Measurements from ENCODE around the gene MT2A. TPM values are rescaled to one million over a fixed set of nuclear protein-coding genes. Genes with fewer than 3 reads are reported as not detected.

Gene MT2A
- total RNA-seq: 100 to 1,000 TPM in 2 of 4 donors, 10 to 100 TPM in 2; 27.2 to 216 (median 119) TPM

DNA sequence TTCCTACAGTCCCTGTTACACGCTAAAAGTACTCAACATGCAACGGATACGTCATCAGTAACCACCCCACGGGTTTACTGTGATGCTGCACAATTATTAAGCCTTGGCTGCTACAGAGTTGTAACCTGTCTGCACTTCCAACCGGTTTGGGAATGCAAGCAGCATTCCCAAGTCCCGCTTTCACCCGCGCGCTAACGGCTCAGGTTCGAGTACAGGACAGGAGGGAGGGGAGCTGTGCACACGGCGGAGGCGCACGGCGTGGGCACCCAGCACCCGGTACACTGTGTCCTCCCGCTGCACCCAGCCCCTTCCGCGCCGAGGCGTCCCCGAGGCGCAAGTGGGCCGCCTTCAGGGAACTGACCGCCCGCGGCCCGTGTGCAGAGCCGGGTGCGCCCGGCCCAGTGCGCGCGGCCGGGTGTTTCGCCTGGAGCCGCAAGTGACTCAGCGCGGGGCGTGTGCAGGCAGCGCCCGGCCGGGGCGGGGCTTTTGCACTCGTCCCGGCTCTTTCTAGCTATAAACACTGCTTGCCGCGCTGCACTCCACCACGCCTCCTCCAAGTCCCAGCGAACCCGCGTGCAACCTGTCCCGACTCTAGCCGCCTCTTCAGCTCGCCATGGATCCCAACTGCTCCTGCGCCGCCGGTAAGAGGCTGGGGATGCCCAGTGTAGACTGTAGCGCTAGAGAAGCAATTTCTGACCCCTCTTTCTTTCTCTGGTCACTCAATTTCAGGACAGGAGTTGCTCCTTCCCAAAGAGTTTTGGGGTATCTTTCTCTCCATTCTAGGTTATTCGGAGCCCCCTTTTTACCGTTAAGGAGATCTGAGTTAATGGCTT, at the start of gene MT2A:
Gene MT2A (plus strand): TSS at position 542 of the 833 bp plus-strand sequence. CDS start 72 bp downstream, at position 614.
- no peaks in the 10 kb centered on the region for H3K36me3 ChIP-seq
- H3K27ac ChIP-seq: peak within 1 kb of the TSS; percentile 71 to 92 (median 88)
- 0 to 25% methylated on average over 2 to 9 of the region's 62 CpGs for WGBS, 2 donors (ENCODE audit: low coverage in 1 of 2)
- no peaks in the 10 kb centered on the region for H3K9me3 ChIP-seq
- peaks cover 0 to 63% (median 26%) of the 10 kb centered on the region in 3 donors for H3K4me1 ChIP-seq
- H3K27me3 ChIP-seq: no peaks in the 10 kb centered on the region
- peak; percentile 83 for ATAC-seq
- TF ChIP-seq EP300 (IDR thresholded peaks at IDR 0.05) (no peak), POLR2AphosphoS5 (IDR thresholded peaks at IDR 0.05) (peak; percentile 98), POLR2A (IDR thresholded peaks at IDR 0.05) (peak; percentile 88 to 91)
- TF ChIP-seq, protein P1, sequence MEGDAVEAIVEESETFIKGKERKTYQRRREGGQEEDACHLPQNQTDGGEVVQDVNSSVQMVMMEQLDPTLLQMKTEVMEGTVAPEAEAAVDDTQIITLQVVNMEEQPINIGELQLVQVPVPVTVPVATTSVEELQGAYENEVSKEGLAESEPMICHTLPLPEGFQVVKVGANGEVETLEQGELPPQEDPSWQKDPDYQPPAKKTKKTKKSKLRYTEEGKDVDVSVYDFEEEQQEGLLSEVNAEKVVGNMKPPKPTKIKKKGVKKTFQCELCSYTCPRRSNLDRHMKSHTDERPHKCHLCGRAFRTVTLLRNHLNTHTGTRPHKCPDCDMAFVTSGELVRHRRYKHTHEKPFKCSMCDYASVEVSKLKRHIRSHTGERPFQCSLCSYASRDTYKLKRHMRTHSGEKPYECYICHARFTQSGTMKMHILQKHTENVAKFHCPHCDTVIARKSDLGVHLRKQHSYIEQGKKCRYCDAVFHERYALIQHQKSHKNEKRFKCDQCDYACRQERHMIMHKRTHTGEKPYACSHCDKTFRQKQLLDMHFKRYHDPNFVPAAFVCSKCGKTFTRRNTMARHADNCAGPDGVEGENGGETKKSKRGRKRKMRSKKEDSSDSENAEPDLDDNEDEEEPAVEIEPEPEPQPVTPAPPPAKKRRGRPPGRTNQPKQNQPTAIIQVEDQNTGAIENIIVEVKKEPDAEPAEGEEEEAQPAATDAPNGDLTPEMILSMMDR (IDR thresholded peaks at IDR 0.05): peak in 2 of 4 experiments; percentile 3 to 30
- H3K4me3 ChIP-seq: peak within 1 kb of the TSS; percentile 61 to 83

DNA sequence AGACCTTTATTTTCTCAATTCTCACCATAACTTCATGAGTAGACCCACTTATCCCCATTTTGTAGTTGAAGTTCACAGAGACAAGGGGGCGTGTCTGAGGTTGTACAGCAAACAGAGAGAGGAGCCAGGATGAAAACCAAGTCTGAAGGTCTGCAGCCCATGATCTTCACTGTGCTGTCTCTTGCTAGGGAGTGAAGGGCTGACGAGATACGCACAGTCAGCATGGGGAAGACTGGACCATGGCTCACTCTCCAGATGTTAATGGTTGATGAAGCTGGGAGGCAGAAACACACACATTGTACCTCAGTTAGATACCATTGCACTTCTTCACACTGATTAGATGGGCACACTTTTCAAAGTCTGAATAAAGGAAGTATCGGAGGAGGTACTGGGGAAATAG, 49.3 kb upstream of the MT2A start:
- 80 to 100% methylated on average over 1 to 3 of the region's 4 CpGs for WGBS, 2 donors (ENCODE audit: low coverage in 1 of 2)

DNA sequence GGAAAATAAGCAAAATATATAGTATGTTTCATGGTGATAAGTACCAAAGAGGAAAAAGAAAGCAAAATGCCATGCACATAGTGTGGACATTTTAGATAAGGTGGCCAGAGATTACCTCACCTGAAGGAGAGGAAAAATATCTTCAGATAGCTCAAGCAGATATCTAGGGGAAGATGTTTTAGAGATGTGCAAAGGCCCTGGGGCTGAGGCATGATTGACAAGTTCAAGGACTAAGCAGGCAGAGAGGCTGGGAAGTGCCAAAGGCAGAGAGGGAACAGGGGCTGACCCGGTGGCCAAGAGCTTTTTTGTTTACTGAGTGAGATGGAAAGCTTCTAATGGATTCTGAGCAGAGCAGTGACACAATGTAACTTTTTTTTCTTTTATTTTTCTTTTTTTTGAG, 47.9 kb upstream of the MT2A start:
- H3K4me3 ChIP-seq: no peak overlapping the region
- 19 to 50% methylated on average over 1 of the region's 1 CpG for WGBS, 2 donors (ENCODE audit: low coverage in 1 of 2)
- H3K36me3 ChIP-seq: no peaks in the 10 kb centered on the region
- H3K9me3 ChIP-seq: no peaks in the 10 kb centered on the region
- H3K27ac ChIP-seq: no peak overlapping the region
- TF ChIP-seq POLR2A (IDR thresholded peaks at IDR 0.05) (no peak), EP300 (IDR thresholded peaks at IDR 0.05) (no peak)
- H3K4me1 ChIP-seq: no peaks in the 10 kb centered on the region
- peaks cover 37% of the 10 kb centered on the region for H3K27me3 ChIP-seq
- ATAC-seq: no peak

More for the DNA sequence above, 49.3 kb upstream of the MT2A start:
- Histone ChIP-seq H3K9me3 (no peaks in the 10 kb centered on the region), H3K27me3 (peaks cover 38% of the 10 kb centered on the region), H3K4me3 (no peak overlapping the region), H3K27ac (no peak overlapping the region), H3K36me3 (no peaks in the 10 kb centered on the region), H3K4me1 (no peaks in the 10 kb centered on the region)
- no peak for TF ChIP-seq POLR2A (IDR thresholded peaks at IDR 0.05)
- ATAC-seq: no peak

DNA sequence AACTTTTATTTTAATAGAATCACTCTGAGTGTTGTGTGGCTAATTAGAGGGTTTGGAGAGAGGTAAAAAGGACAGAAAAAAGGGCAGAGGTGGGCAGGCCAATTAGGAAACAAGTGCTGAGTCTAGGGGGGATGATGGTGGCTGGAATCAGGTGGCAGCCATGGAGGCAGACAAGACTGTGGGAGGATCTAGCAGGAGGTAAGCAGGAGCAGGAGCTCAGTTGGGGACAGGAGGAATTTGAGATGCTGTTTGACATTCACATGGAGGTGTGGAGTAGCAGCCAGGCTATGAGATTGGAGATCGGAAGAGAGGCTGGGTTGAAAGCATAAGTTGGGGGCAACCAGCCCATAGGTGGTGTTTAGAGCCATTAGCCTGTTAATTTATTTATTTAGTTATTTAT, 47.3 kb upstream of the MT2A start:
- H3K9me3 ChIP-seq: no peaks in the 10 kb centered on the region
- H3K4me3 ChIP-seq: no peak overlapping the region
- H3K4me1 ChIP-seq: no peaks in the 10 kb centered on the region
- TF ChIP-seq, protein P1 (IDR thresholded peaks at IDR 0.05): no peak
- TF ChIP-seq EP300 (IDR thresholded peaks at IDR 0.05) (no peak), POLR2A (IDR thresholded peaks at IDR 0.05) (no peak), POLR2AphosphoS5 (IDR thresholded peaks at IDR 0.05) (no peak)
- H3K27me3 ChIP-seq: peaks cover 30% of the 10 kb centered on the region
- no peak overlapping the region for H3K27ac ChIP-seq
- H3K36me3 ChIP-seq: no peaks in the 10 kb centered on the region
- 45 to 86% methylated on average over 1 of the region's 1 CpG for WGBS, 2 donors (ENCODE audit: low coverage in 1 of 2)
- ATAC-seq: no peak

DNA sequence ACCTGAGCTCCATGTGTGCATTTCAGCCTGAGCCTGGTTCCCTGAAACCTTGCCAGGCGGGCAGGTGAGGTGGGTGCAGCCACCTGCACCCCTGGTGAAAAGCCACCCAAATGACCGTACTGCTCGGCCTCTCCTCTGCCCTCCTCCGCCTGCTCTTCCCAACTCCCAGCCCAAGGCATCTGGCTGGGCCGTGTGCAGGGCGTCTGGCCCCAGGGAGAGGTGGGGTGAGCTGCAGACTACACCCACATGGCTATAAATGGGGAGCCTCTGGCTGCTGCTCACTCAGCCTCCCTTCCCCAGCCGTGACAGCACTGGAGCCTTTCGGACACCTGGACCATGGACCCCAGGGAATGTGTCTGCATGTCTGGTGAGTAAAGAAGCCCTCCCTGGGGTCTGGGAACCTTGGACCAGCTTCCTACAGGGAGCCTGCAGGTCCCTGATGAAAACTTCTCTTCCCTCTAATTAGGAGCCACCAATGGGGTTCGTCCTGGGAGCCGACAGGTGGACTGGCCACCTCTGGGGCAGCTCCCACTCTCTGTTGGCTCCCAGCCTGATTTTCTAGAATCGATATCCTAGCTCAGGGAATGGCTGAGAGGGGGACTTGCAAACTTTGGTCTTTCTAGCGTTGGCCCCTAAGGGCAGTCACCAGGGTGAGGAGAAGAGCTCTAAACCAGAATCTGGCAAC, 43.4 kb upstream of the MT2A start, which contains the start of gene MT4:
Gene MT4 (plus strand): TSS at position 281 of the 685 bp plus-strand sequence. CDS start 56 bp downstream, at position 337.
- Histone ChIP-seq H3K4me3 (no peak within 1 kb of the TSS), H3K27me3 (peaks cover 24% of the 10 kb centered on the region), H3K9me3 (no peaks in the 10 kb centered on the region), H3K27ac (no peak within 1 kb of the TSS), H3K4me1 (no peaks in the 10 kb centered on the region), H3K36me3 (no peaks in the 10 kb centered on the region)
- TF ChIP-seq POLR2A (IDR thresholded peaks at IDR 0.05) (no peak), POLR2AphosphoS5 (IDR thresholded peaks at IDR 0.05) (no peak)
- no peak for ATAC-seq
- WGBS, 2 donors (ENCODE audit: low coverage in 1 of 2): 80% methylated on average over 1 of the region's 12 CpGs; no CpG with 5 or more reads in 1 of the 2 donors

DNA sequence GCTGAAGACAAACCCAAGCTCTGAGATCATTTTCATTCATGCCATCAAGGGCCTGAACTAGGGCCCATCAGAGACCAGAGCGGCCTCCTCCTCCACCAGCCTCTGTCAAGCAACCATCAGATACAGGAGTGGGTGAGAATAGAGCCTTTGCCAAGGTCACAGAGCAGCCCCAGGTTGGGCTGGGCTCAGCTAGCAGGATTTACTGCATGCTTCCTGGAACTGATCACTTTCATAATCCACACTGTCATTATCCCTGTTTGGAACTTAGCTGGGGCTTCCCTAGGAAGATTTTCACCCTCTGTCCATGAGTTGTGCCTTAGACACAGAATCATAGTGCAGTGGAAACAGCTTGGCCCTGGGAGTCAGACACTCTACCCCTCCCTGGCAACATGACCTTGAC, 38.4 kb upstream of the MT2A start:
- TF ChIP-seq POLR2AphosphoS5 (IDR thresholded peaks at IDR 0.05): no peak
- TF ChIP-seq, protein P1 (IDR thresholded peaks at IDR 0.05): no peak
- TF ChIP-seq POLR2A (IDR thresholded peaks at IDR 0.05): no peak
- TF ChIP-seq EP300 (IDR thresholded peaks at IDR 0.05): no peak
- no peaks in the 10 kb centered on the region for H3K9me3 ChIP-seq
- no peak overlapping the region for H3K4me3 ChIP-seq
- H3K36me3 ChIP-seq: no peaks in the 10 kb centered on the region
- H3K27me3 ChIP-seq: peaks cover 15% of the 10 kb centered on the region
- no CpG with 5 or more reads among the region's 1 CpG for WGBS, 2 donors (ENCODE audit: low coverage in 1 of 2)
- ATAC-seq: no peak
- no peaks in the 10 kb centered on the region for H3K4me1 ChIP-seq
- no peak overlapping the region for H3K27ac ChIP-seq
